SKM-1 (cell line): ENCODE results near the gene DPYD.

Source experiments
- DNase-seq: peaks from one replicate; lab custom pipeline; 2025; ENCODE audit not compliant: unreplicated experiment; lab: John Stamatoyannopoulos, UW

The DPYD gene

GRCh38 chr1:97792655-97793054 lies 128.2 kb downstream of the DPYD start:
- no peak for DNase-seq

- no peak for DNase-seq
Measured at GRCh38 chr1:97791251-97791650, 129.6 kb downstream of the DPYD start.

GRCh38 chr1:97787231-97787630 lies 133.6 kb downstream of the DPYD start:
- DNase-seq = no peak

- no peak for DNase-seq
Measured at GRCh38 chr1:97784661-97785060, 136.2 kb downstream of the DPYD start.

- DNase-seq = no peak
Measured at GRCh38 chr1:97783751-97784150, 137.1 kb downstream of the DPYD start.

GRCh38 chr1:97781762-97782337 lies 139.0 kb downstream of the DPYD start:
- no peak for DNase-seq

- no peak for DNase-seq
Measured at GRCh38 chr1:97780884-97781283, 139.9 kb downstream of the DPYD start.

GRCh38 chr1:97778718-97779117 lies 142.1 kb downstream of the DPYD start:
- no peak for DNase-seq

GRCh38 chr1:97770376-97770775 lies 150.5 kb downstream of the DPYD start:
- DNase-seq = no peak

GRCh38 chr1:97767381-97767780 lies 153.5 kb downstream of the DPYD start:
- DNase-seq = no peak

GRCh38 chr1:97764991-97765390 lies 155.8 kb downstream of the DPYD start:
- DNase-seq = no peak

GRCh38 chr1:97761637-97762036 lies 159.2 kb downstream of the DPYD start:
- no peak for DNase-seq

- DNase-seq = no peak
Measured at GRCh38 chr1:97759078-97759477, 161.8 kb downstream of the DPYD start.

- DNase-seq = no peak
Measured at GRCh38 chr1:97758541-97759057, 162.2 kb downstream of the DPYD start.

- DNase-seq = no peak
Measured at GRCh38 chr1:97745912-97746311, 174.9 kb downstream of the DPYD start.

GRCh38 chr1:97744977-97745376 lies 175.9 kb downstream of the DPYD start:
- DNase-seq = no peak

GRCh38 chr1:97743129-97743528 lies 177.7 kb downstream of the DPYD start:
- no peak for DNase-seq

- DNase-seq = no peak
Measured at GRCh38 chr1:97740891-97741290, 179.9 kb downstream of the DPYD start.

- DNase-seq = no peak
Measured at GRCh38 chr1:97739596-97740103, 181.2 kb downstream of the DPYD start.

- DNase-seq = no peak
Measured at GRCh38 chr1:97738270-97738669, 182.6 kb downstream of the DPYD start.

- DNase-seq = no peak
Measured at GRCh38 chr1:97730271-97730670, 190.6 kb downstream of the DPYD start.

- DNase-seq = no peak
Measured at GRCh38 chr1:97728436-97728835, 192.4 kb downstream of the DPYD start.

- no peak for DNase-seq
Measured at GRCh38 chr1:97727029-97727428, 193.8 kb downstream of the DPYD start.
